Activated CD8-positive, alpha-beta T cell treated with anti-CD3 and anti-CD28 coated beads, Interleukin-2, amount 10 ng/mL, durations not matched to agents 7 days and 5 days (primary cell): ENCODE results near the gene LBX2. TPM values are rescaled to one million over a fixed set of nuclear protein-coding genes. Genes with fewer than 3 reads are reported as not detected.

ENCODE experiments used
- ATAC-seq: fragments of 150-1000 bp; cut with Tn5 transposase; one replicate; pipeline ENCODE4 v1.10.0; 2021; ENCODE audit warnings: moderate library complexity
- CTCF ChIA-PET: fragments of 350-600 bp; sonication (Branson Sonifier 250); formaldehyde crosslinking; loops from one replicate; lab custom pipeline; 2021; ENCODE audit warnings: antibody characterized with exemption; lab: Charles Lee
- POLR2A ChIA-PET: fragments of 350-600 bp; sonication (Branson Sonifier 250); formaldehyde crosslinking; loops from one replicate; lab custom pipeline; 2021; ENCODE audit warnings: antibody characterized with exemption; lab: Charles Lee
- DNase-seq: peaks from one replicate; pipeline ENCODE4 v3.0.0-alpha.2; 2020
- H3K27ac Mint-ChIP-seq: one replicate; pipeline ENCODE4 v1.8.0; 2021; ENCODE audit warnings: mild to moderate bottlenecking, mixed read lengths
- H3K27me3 Mint-ChIP-seq: one replicate; pipeline ENCODE4 v1.8.0; 2021; ENCODE audit warnings: low read depth, mixed read lengths
- H3K36me3 Mint-ChIP-seq: one replicate; pipeline ENCODE4 v1.8.0; 2021; ENCODE audit warnings: low read depth, mixed read lengths
- H3K4me1 Mint-ChIP-seq: one replicate; pipeline ENCODE4 v1.8.0; 2021; ENCODE audit warnings: low read depth, mixed read lengths
- H3K4me3 Mint-ChIP-seq: one replicate; pipeline ENCODE4 v1.8.0; 2021; ENCODE audit warnings: mild to moderate bottlenecking, mixed read lengths
- H3K9me3 Mint-ChIP-seq: one replicate; pipeline ENCODE4 v1.8.0; 2022; ENCODE audit warnings: mixed read lengths; ENCODE audit not compliant: insufficient read depth
- total RNA-seq, 2 experiments: library from RNA; stranded (reverse); gene quantifications; one replicate each; pipeline ENCODE4 v1.2.3, GENCODE V29; 2021

LBX2 gene
- total RNA-seq = under 1 TPM; 0.32 to 0.68 TPM

- ChIA-PET POLR2A (interaction anchor here (1.0 to 1.5 kb wide), 6 partner anchors 9 to 32 kb away, joined by 3 to 6 read pairs (median 4); partner anchors contain the start of genes AUP1, HTRA2 and MRPL53), CTCF (interaction anchor here (0.7 to 6.4 kb wide), 9 partner anchors 8 to 88 kb away, joined by 3 to 28 read pairs (median 5); partner anchors contain the start of genes AUP1, CCDC142, MRPL53 and PCGF1)
- H3K27ac Mint-ChIP-seq = peak within 1 kb of the TSS; percentile 83
- no peaks in the 10 kb centered on the region for H3K9me3 Mint-ChIP-seq
- H3K27me3 Mint-ChIP-seq = peaks cover 41% of the 10 kb centered on the region
- ATAC-seq (peak; percentile 34), DNase-seq (peak; percentile 47)
- H3K4me1 Mint-ChIP-seq = peaks cover 51% of the 10 kb centered on the region
- H3K4me3 Mint-ChIP-seq = peak within 1 kb of the TSS; percentile 80
- H3K36me3 Mint-ChIP-seq = peaks cover 18% of the 10 kb centered on the region
Observed at GRCh38 chr2:74499267-74499939, at the start of gene LBX2. TSS of gene LBX2 (minus strand) at chr2:74499603. CDS start at chr2:74499537, 66 bp downstream.

- Mint-ChIP-seq H3K4me3 (peak overlapping the region; percentile 54), H3K9me3 (no peaks in the 10 kb centered on the region), H3K36me3 (no peaks in the 10 kb centered on the region), H3K4me1 (peaks cover 21% of the 10 kb centered on the region), H3K27me3 (peaks cover 56% of the 10 kb centered on the region), H3K27ac (no peak overlapping the region)
- CTCF ChIA-PET = interaction anchor here (0.9 to 1.5 kb wide), 2 partner anchors 38 to 39 kb away, joined by 3 to 4 read pairs; no protein-coding TSS in a partner anchor
- DNase-seq (no peak), ATAC-seq (no peak)
- POLR2A ChIA-PET = interaction anchor here (0.9 kb wide), 1 partner anchor 92 kb away, joined by 3 read pairs; no protein-coding TSS in a partner anchor
Observed at GRCh38 chr2:74548285-74548899, 49.0 kb upstream of the LBX2 start.

GRCh38 chr2:74546004-74546403, 46.6 kb upstream of the LBX2 start:
- Mint-ChIP-seq H3K27me3 (peaks cover 55% of the 10 kb centered on the region), H3K4me3 (no peak overlapping the region), H3K36me3 (no peaks in the 10 kb centered on the region), H3K4me1 (peaks cover 14% of the 10 kb centered on the region), H3K27ac (no peak overlapping the region), H3K9me3 (no peaks in the 10 kb centered on the region)
- CTCF ChIA-PET = interaction anchor here (1.1 to 4.1 kb wide), 4 partner anchors 15 to 63 kb away, joined by 4 to 22 read pairs (median 11); partner anchors contain the start of genes AUP1, CCDC142, HTRA2 and TTC31
- no peak for ATAC-seq
- DNase-seq = no peak
- POLR2A ChIA-PET = interaction anchor here (1.1 to 1.6 kb wide), 2 partner anchors 9 to 23 kb away, joined by 3 to 6 read pairs; no protein-coding TSS in a partner anchor

- CTCF ChIA-PET = interaction anchor here (0.6 to 4.1 kb wide), 14 partner anchors 10 to 96 kb away, joined by 3 to 22 read pairs (median 4); partner anchors contain the start of genes AUP1, CCDC142, HTRA2 and TTC31
- H3K9me3 Mint-ChIP-seq = no peaks in the 10 kb centered on the region
- H3K36me3 Mint-ChIP-seq = no peaks in the 10 kb centered on the region
- H3K4me3 Mint-ChIP-seq = no peak overlapping the region
- DNase-seq (peak; percentile 38), ATAC-seq (no peak)
- H3K4me1 Mint-ChIP-seq = peaks cover 15% of the 10 kb centered on the region
- H3K27me3 Mint-ChIP-seq = peaks cover 48% of the 10 kb centered on the region
- POLR2A ChIA-PET = no interaction called here
- H3K27ac Mint-ChIP-seq = no peak overlapping the region
Observed at GRCh38 chr2:74544634-74545033, 45.2 kb upstream of the LBX2 start.

GRCh38 chr2:74542978-74543377, 43.6 kb upstream of the LBX2 start:
- no peaks in the 10 kb centered on the region for H3K36me3 Mint-ChIP-seq
- POLR2A ChIA-PET = no interaction called here
- no peaks in the 10 kb centered on the region for H3K9me3 Mint-ChIP-seq
- H3K27me3 Mint-ChIP-seq = peaks cover 52% of the 10 kb centered on the region
- no peak overlapping the region for H3K27ac Mint-ChIP-seq
- peaks cover 24% of the 10 kb centered on the region for H3K4me1 Mint-ChIP-seq
- ATAC-seq (no peak), DNase-seq (no peak)
- CTCF ChIA-PET = interaction anchor here (0.8 to 1.8 kb wide), 3 partner anchors 11 to 43 kb away, joined by 3 to 6 read pairs (median 4); no protein-coding TSS in a partner anchor
- no peak overlapping the region for H3K4me3 Mint-ChIP-seq

GRCh38 chr2:74540291-74540690, 40.9 kb upstream of the LBX2 start:
- CTCF ChIA-PET = interaction anchor here (1.0 to 1.6 kb wide), 4 partner anchors 8 to 82 kb away, joined by 3 to 5 read pairs (median 3); partner anchors contain the start of gene WBP1
- Mint-ChIP-seq H3K4me1 (peaks cover 22% of the 10 kb centered on the region), H3K9me3 (no peaks in the 10 kb centered on the region), H3K4me3 (no peak overlapping the region), H3K36me3 (no peaks in the 10 kb centered on the region), H3K27ac (no peak overlapping the region), H3K27me3 (peaks cover 45% of the 10 kb centered on the region)
- POLR2A ChIA-PET = interaction anchor here (0.6 to 0.8 kb wide), 2 partner anchors 10 to 56 kb away, joined by 3 read pairs; partner anchors contain the start of gene HTRA2
- DNase-seq (no peak), ATAC-seq (no peak)

- H3K27ac Mint-ChIP-seq = no peak overlapping the region
- ChIA-PET CTCF (interaction anchor here (1.2 to 2.8 kb wide), 6 partner anchors 31 to 204 kb away, joined by 3 to 17 read pairs (median 4); partner anchors contain the start of genes CCDC142, PCGF1 and TTC31), POLR2A (interaction anchor here (0.7 to 1.1 kb wide), 3 partner anchors 8 to 12 kb away, joined by 3 to 5 read pairs (median 4); partner anchors contain the start of genes AUP1 and HTRA2)
- H3K36me3 Mint-ChIP-seq = no peaks in the 10 kb centered on the region
- no peak overlapping the region for H3K4me3 Mint-ChIP-seq
- H3K9me3 Mint-ChIP-seq = no peaks in the 10 kb centered on the region
- DNase-seq (no peak), ATAC-seq (no peak)
- peaks cover 36% of the 10 kb centered on the region for H3K27me3 Mint-ChIP-seq
- H3K4me1 Mint-ChIP-seq = peaks cover 22% of the 10 kb centered on the region
Observed at GRCh38 chr2:74538881-74539339, 39.5 kb upstream of the LBX2 start.

- ATAC-seq (no peak), DNase-seq (no peak)
- Mint-ChIP-seq H3K27ac (no peak overlapping the region), H3K4me3 (no peak overlapping the region), H3K36me3 (peaks cover 10% of the 10 kb centered on the region), H3K27me3 (peaks cover 30% of the 10 kb centered on the region), H3K4me1 (peaks cover 26% of the 10 kb centered on the region), H3K9me3 (no peaks in the 10 kb centered on the region)
- ChIA-PET CTCF (interaction anchor here (2.8 kb wide), 1 partner anchor 50 kb away, joined by 17 read pairs; no protein-coding TSS in a partner anchor), POLR2A (interaction anchor here (0.6 to 1.2 kb wide), 2 partner anchors 21 to 251 kb away, joined by 3 read pairs; no protein-coding TSS in a partner anchor)
Observed at GRCh38 chr2:74537140-74537539, 37.7 kb upstream of the LBX2 start.

GRCh38 chr2:74536166-74536950, 37.0 kb upstream of the LBX2 start:
- H3K4me3 Mint-ChIP-seq = no peak overlapping the region
- no peaks in the 10 kb centered on the region for H3K9me3 Mint-ChIP-seq
- ATAC-seq (peak; percentile 20), DNase-seq (no peak)
- peaks cover 29% of the 10 kb centered on the region for H3K27me3 Mint-ChIP-seq
- POLR2A ChIA-PET = interaction anchor here (0.6 to 1.5 kb wide), 4 partner anchors 22 to 250 kb away, joined by 3 to 4 read pairs (median 3); no protein-coding TSS in a partner anchor
- CTCF ChIA-PET = no interaction called here
- H3K4me1 Mint-ChIP-seq = peaks cover 34% of the 10 kb centered on the region
- no peak overlapping the region for H3K27ac Mint-ChIP-seq
- peaks cover 18% of the 10 kb centered on the region for H3K36me3 Mint-ChIP-seq

GRCh38 chr2:74535440-74535965, 36.1 kb upstream of the LBX2 start:
- Mint-ChIP-seq H3K9me3 (no peaks in the 10 kb centered on the region), H3K4me1 (peaks cover 42% of the 10 kb centered on the region), H3K27ac (no peak overlapping the region), H3K27me3 (peaks cover 27% of the 10 kb centered on the region), H3K4me3 (no peak overlapping the region), H3K36me3 (peaks cover 24% of the 10 kb centered on the region)
- CTCF ChIA-PET = interaction anchor here (4.9 kb wide), 1 partner anchor 52 kb away, joined by 74 read pairs; no protein-coding TSS in a partner anchor
- DNase-seq = no peak
- POLR2A ChIA-PET = interaction anchor here (1.5 kb wide), 1 partner anchor 54 kb away, joined by 4 read pairs; no protein-coding TSS in a partner anchor
- ATAC-seq = no peak
